K562 (cell line): ENCODE results near the gene SLC34A1. TPM values are rescaled to one million over a fixed set of nuclear protein-coding genes. Genes with fewer than 3 reads are reported as not detected.

Experiments
- BRD4 ChIP-seq: fragments of 200-600 bp; sonication (generic); IDR thresholded peaks from 2 replicates; pipeline ENCODE4 v1.6.1; 2017; ENCODE audit warnings: inconsistent platforms
- CHD2 ChIP-seq: IDR thresholded peaks from 2 replicates; pipeline ENCODE4 v1.6.1; 2011; ENCODE audit warnings: low read depth, low read length
- GATAD2A ChIP-seq: fragments of 450-650 bp; IDR thresholded peaks from 2 replicates; pipeline ENCODE4 v1.6.1; 2017
- HINFP ChIP-seq: fragments of 450-650 bp; conservative IDR thresholded peaks from 2 replicates; pipeline ENCODE4 v1.6.1; 2016; ENCODE audit warnings: missing genetic modification characterization, low read depth, mild to moderate bottlenecking, control low read depth, missing compliant biosample characterization
- IRF1 ChIP-seq: sonication (generic); formaldehyde crosslinking; IDR thresholded peaks from 2 replicates; pipeline ENCODE4 v1.8.0; 2022; ENCODE audit warnings: missing genetic modification reagents, mild to moderate bottlenecking, borderline replicate concordance
- KAT2B ChIP-seq: IDR thresholded peaks from one replicate; pipeline ENCODE4 v1.6.1; 2012; ENCODE audit warnings: low read depth, mild to moderate bottlenecking, control low read depth, inconsistent platforms, low read length, moderate library complexity
- MTA3 ChIP-seq: fragments of 450-650 bp; formaldehyde crosslinking; IDR thresholded peaks from 2 replicates; pipeline ENCODE4 v1.6.1; 2017; ENCODE audit warnings: mild to moderate bottlenecking, borderline replicate concordance
- RFX7 ChIP-seq: fragments of 250-450 bp; sonication (Bioruptor Pico); IDR thresholded peaks from 2 replicates; pipeline ENCODE4 v1.5.1; 2021; ENCODE audit warnings: mild to moderate bottlenecking
- SRSF1 ChIP-seq: fragments of 200-400 bp; formaldehyde crosslinking; IDR thresholded peaks from 2 replicates; pipeline ENCODE4 v1.6.1; 2017; ENCODE audit warnings: mild to moderate bottlenecking, low read depth, low read length, moderate library complexity
- ZNF408 ChIP-seq: fragments of 250-450 bp; sonication (Bioruptor Pico); IDR thresholded peaks from 2 replicates; pipeline ENCODE4 v1.4.0; 2020; ENCODE audit warnings: low read depth, mild to moderate bottlenecking, moderate library complexity
- ZNF444 ChIP-seq: fragments of 250-450 bp; sonication (Bioruptor Pico); IDR thresholded peaks from 2 replicates; pipeline ENCODE4 v1.4.0; 2020; ENCODE audit warnings: mild to moderate bottlenecking, moderate library complexity
- polyA plus RNA-seq, 8 experiments: library from polyadenylated mRNA; depleted of rRNA in 4 of 8; stranded (reverse) in 5 of 8; unstranded in 3 of 8; fragments of >200 nt; fragmentation: Nextera tagmentation in 2 of 8; fragmentation: Illumina TruSeq in 1 of 8; extraction: Ambion mirVana in 2 of 8; extraction: Trizol in 1 of 8; gene quantifications; 2 replicates each; pipeline versions ENCODE4 v1.2.1 to v1.2.3, GENCODE V29; 2011 to 2014; ENCODE audit warnings: inconsistent platforms in 1 of 8, missing spikeins in 1 of 8
- total RNA-seq, 7 experiments: library from RNA; depleted of rRNA in 6 of 7; stranded (reverse); fragments of >200 nt in 6 of 7; fragmentation: Illumina TruSeq in 2 of 7; extraction: Trizol in 2 of 7; gene quantifications; 2 replicates each; pipeline versions ENCODE4 v1.2.1 to v1.2.3, GENCODE V29; 2011 to 2021; ENCODE audit warnings: low replicate concordance in 1 of 7
- TF ChIP-seq, protein P1 (sequence below): fragments of 200-600 bp; sonication (generic); IDR thresholded peaks from one replicate; pipeline ENCODE4 v1.6.1; 2012; ENCODE audit warnings: mild to moderate bottlenecking, low read depth, low read length, inconsistent platforms
- TF ChIP-seq, protein P2 (sequence below): fragments of 250-450 bp; sonication (Bioruptor Pico); IDR thresholded peaks from 2 replicates; pipeline ENCODE4 v1.8.0; 2022; ENCODE audit warnings: inconsistent platforms

The SLC34A1 gene
- total and polyA plus RNA-seq, 9 of the 15 experiments (the other 6 are each of a cell fraction or from before 2014, with no cell fraction given), result not detected

DNA sequence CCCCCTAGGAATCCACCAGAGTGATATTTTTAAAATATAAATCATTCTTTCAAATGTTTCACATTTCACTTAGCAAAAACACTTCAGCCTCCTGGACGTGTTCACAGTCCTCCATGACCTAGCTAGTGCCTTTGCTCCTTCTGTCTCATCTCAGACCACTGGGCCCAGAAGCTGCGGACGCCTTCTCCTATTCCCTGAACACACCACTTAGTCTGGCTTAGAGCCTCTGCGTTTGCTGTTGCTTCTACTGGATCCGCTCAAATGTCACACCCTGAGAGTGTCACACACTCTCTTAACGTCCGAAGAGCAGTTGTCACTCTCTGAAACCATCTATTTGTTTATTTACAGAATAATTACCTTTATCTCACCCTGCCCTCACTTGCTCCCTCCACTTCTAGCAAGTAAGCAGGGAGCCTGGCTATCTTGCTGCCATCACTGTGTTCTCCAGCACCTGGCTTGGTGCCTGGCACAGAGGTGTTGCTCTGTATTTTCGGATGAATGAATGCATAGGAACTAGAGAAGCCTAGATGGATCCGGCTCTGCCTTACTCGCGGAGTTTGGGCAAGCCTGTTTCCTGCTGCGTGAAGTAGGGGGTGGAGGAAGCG, 41.1 kb downstream of the SLC34A1 start (continued):
- TF ChIP-seq IRF1 (CRISPR knock-in tag) (no peak), CHD2 (no peak), MTA3 (no peak), KAT2B (no peak), ZNF408 (no peak), GATAD2A (no peak), ZNF444 (CRISPR knock-in tag) (no peak), BRD4 (no peak), HINFP (tag) (no peak), RFX7 (no peak), SRSF1 (no peak)
- TF ChIP-seq, protein P1, sequence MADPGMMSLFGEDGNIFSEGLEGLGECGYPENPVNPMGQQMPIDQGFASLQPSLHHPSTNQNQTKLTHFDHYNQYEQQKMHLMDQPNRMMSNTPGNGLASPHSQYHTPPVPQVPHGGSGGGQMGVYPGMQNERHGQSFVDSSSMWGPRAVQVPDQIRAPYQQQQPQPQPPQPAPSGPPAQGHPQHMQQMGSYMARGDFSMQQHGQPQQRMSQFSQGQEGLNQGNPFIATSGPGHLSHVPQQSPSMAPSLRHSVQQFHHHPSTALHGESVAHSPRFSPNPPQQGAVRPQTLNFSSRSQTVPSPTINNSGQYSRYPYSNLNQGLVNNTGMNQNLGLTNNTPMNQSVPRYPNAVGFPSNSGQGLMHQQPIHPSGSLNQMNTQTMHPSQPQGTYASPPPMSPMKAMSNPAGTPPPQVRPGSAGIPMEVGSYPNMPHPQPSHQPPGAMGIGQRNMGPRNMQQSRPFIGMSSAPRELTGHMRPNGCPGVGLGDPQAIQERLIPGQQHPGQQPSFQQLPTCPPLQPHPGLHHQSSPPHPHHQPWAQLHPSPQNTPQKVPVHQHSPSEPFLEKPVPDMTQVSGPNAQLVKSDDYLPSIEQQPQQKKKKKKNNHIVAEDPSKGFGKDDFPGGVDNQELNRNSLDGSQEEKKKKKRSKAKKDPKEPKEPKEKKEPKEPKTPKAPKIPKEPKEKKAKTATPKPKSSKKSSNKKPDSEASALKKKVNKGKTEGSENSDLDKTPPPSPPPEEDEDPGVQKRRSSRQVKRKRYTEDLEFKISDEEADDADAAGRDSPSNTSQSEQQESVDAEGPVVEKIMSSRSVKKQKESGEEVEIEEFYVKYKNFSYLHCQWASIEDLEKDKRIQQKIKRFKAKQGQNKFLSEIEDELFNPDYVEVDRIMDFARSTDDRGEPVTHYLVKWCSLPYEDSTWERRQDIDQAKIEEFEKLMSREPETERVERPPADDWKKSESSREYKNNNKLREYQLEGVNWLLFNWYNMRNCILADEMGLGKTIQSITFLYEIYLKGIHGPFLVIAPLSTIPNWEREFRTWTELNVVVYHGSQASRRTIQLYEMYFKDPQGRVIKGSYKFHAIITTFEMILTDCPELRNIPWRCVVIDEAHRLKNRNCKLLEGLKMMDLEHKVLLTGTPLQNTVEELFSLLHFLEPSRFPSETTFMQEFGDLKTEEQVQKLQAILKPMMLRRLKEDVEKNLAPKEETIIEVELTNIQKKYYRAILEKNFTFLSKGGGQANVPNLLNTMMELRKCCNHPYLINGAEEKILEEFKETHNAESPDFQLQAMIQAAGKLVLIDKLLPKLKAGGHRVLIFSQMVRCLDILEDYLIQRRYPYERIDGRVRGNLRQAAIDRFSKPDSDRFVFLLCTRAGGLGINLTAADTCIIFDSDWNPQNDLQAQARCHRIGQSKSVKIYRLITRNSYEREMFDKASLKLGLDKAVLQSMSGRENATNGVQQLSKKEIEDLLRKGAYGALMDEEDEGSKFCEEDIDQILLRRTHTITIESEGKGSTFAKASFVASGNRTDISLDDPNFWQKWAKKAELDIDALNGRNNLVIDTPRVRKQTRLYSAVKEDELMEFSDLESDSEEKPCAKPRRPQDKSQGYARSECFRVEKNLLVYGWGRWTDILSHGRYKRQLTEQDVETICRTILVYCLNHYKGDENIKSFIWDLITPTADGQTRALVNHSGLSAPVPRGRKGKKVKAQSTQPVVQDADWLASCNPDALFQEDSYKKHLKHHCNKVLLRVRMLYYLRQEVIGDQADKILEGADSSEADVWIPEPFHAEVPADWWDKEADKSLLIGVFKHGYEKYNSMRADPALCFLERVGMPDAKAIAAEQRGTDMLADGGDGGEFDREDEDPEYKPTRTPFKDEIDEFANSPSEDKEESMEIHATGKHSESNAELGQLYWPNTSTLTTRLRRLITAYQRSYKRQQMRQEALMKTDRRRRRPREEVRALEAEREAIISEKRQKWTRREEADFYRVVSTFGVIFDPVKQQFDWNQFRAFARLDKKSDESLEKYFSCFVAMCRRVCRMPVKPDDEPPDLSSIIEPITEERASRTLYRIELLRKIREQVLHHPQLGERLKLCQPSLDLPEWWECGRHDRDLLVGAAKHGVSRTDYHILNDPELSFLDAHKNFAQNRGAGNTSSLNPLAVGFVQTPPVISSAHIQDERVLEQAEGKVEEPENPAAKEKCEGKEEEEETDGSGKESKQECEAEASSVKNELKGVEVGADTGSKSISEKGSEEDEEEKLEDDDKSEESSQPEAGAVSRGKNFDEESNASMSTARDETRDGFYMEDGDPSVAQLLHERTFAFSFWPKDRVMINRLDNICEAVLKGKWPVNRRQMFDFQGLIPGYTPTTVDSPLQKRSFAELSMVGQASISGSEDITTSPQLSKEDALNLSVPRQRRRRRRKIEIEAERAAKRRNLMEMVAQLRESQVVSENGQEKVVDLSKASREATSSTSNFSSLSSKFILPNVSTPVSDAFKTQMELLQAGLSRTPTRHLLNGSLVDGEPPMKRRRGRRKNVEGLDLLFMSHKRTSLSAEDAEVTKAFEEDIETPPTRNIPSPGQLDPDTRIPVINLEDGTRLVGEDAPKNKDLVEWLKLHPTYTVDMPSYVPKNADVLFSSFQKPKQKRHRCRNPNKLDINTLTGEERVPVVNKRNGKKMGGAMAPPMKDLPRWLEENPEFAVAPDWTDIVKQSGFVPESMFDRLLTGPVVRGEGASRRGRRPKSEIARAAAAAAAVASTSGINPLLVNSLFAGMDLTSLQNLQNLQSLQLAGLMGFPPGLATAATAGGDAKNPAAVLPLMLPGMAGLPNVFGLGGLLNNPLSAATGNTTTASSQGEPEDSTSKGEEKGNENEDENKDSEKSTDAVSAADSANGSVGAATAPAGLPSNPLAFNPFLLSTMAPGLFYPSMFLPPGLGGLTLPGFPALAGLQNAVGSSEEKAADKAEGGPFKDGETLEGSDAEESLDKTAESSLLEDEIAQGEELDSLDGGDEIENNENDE, result no peak
- TF ChIP-seq, protein P2, sequence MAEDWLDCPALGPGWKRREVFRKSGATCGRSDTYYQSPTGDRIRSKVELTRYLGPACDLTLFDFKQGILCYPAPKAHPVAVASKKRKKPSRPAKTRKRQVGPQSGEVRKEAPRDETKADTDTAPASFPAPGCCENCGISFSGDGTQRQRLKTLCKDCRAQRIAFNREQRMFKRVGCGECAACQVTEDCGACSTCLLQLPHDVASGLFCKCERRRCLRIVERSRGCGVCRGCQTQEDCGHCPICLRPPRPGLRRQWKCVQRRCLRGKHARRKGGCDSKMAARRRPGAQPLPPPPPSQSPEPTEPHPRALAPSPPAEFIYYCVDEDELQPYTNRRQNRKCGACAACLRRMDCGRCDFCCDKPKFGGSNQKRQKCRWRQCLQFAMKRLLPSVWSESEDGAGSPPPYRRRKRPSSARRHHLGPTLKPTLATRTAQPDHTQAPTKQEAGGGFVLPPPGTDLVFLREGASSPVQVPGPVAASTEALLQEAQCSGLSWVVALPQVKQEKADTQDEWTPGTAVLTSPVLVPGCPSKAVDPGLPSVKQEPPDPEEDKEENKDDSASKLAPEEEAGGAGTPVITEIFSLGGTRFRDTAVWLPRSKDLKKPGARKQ (CRISPR knock-in tag), result no peak
